Measurements from ENCODE around the gene FGFBP2. TPM values are rescaled to one million over a fixed set of nuclear protein-coding genes. Genes with fewer than 3 reads are reported as not detected.

FGFBP2 gene
- total and polyA plus RNA-seq, 8 donors = 0.37 to 6.0 (median 1.0) TPM; not detected in 1

- WGBS, 5 donors = 69 to 79% (median 71%) methylated on average over 5 of the region's 5 CpGs
- no peak for TF ChIP-seq POLR2AphosphoS5 (IDR thresholded peaks at IDR 0.05)
- TF ChIP-seq, protein P1, sequence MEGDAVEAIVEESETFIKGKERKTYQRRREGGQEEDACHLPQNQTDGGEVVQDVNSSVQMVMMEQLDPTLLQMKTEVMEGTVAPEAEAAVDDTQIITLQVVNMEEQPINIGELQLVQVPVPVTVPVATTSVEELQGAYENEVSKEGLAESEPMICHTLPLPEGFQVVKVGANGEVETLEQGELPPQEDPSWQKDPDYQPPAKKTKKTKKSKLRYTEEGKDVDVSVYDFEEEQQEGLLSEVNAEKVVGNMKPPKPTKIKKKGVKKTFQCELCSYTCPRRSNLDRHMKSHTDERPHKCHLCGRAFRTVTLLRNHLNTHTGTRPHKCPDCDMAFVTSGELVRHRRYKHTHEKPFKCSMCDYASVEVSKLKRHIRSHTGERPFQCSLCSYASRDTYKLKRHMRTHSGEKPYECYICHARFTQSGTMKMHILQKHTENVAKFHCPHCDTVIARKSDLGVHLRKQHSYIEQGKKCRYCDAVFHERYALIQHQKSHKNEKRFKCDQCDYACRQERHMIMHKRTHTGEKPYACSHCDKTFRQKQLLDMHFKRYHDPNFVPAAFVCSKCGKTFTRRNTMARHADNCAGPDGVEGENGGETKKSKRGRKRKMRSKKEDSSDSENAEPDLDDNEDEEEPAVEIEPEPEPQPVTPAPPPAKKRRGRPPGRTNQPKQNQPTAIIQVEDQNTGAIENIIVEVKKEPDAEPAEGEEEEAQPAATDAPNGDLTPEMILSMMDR (IDR thresholded peaks at IDR 0.05) = no peak
- TF ChIP-seq POLR2A (IDR thresholded peaks at IDR 0.05) = no peak
- TF ChIP-seq EP300 (IDR thresholded peaks at IDR 0.05) = no peak
- peaks cover 0 to 8% (median 4%) of the 10 kb centered on the region in 4 donors for H3K9me3 ChIP-seq
These were observed 2.4 kb upstream of the FGFBP2 start for GRCh38 chr4:15965325-15965724.

GRCh38 chr4:15964159-15964558 is 1.2 kb upstream of the FGFBP2 start:
- no peaks in the 10 kb centered on the region for H3K36me3 ChIP-seq
- H3K4me3 ChIP-seq = no peak overlapping the region
- 51 to 70% (median 56%) methylated on average over 5 of the region's 5 CpGs for WGBS, 5 donors
- no peak overlapping the region for H3K27ac ChIP-seq
- H3K27me3 ChIP-seq = no peaks in the 10 kb centered on the region
- no peak for TF ChIP-seq POLR2A (IDR thresholded peaks at IDR 0.05)
- no peak for TF ChIP-seq EP300 (IDR thresholded peaks at IDR 0.05)
- TF ChIP-seq, protein P1 (IDR thresholded peaks at IDR 0.05) = no peak
- TF ChIP-seq POLR2AphosphoS5 (IDR thresholded peaks at IDR 0.05) = no peak
- DNase-seq = no peak
- H3K9me3 ChIP-seq = peaks cover 0 to 8% (median 4%) of the 10 kb centered on the region in 4 donors
- peaks cover 0 to 14% (median 9%) of the 10 kb centered on the region in 4 donors for H3K4me1 ChIP-seq
- intact Hi-C loops (cut with DNase I; ENCODE audit: low total_unique reads) = no loop called here

More at GRCh38 chr4:15965325-15965724, 2.4 kb upstream of the FGFBP2 start:
- no peak overlapping the region for H3K4me3 ChIP-seq
- intact Hi-C loops (cut with DNase I; ENCODE audit: low total_unique reads) = no loop called here
- H3K4me1 ChIP-seq = peaks cover 0 to 14% (median 9%) of the 10 kb centered on the region in 4 donors
- no peak overlapping the region for H3K27ac ChIP-seq
- no peaks in the 10 kb centered on the region for H3K36me3 ChIP-seq
- H3K27me3 ChIP-seq = no peaks in the 10 kb centered on the region
- no peak for DNase-seq

DNA sequence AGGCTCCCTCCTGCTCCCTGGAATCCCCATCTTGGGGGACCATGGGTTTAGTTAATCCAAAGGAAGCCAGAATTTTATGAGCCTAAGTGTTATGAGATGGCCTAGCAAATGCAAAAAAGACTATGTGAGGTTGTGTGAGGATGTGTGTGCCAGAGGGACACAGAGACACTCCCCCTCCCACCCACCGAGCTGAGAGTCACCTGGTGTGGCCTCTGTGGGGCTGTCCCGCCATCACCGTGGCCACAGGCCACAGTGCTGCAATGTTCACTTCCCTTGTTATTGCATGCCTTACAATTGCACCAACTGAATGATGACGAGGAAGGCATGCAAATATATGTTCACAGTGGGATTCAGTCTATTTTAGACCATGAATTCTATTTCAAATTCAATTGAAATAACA is 601 bp upstream of the FGFBP2 start:
- peaks cover 0 to 14% (median 9%) of the 10 kb centered on the region in 4 donors for H3K4me1 ChIP-seq
- H3K27me3 ChIP-seq = no peaks in the 10 kb centered on the region
- no peak for TF ChIP-seq POLR2AphosphoS5 (IDR thresholded peaks at IDR 0.05)
- TF ChIP-seq, protein P1 (IDR thresholded peaks at IDR 0.05) = no peak
- no peak for TF ChIP-seq POLR2A (IDR thresholded peaks at IDR 0.05)
- TF ChIP-seq EP300 (IDR thresholded peaks at IDR 0.05) = no peak
- no peaks in the 10 kb centered on the region for H3K36me3 ChIP-seq
- H3K27ac ChIP-seq = no peak overlapping the region
- WGBS, 5 donors = 24 to 49% (median 38%) methylated on average over 4 of the region's 4 CpGs
- intact Hi-C loops (cut with DNase I; ENCODE audit: low total_unique reads) = no loop called here
- H3K9me3 ChIP-seq = peaks cover 0 to 8% (median 4%) of the 10 kb centered on the region in 4 donors
- no peak overlapping the region for H3K4me3 ChIP-seq
- peak in 1 of 2 donors; percentile 31 for DNase-seq

DNA sequence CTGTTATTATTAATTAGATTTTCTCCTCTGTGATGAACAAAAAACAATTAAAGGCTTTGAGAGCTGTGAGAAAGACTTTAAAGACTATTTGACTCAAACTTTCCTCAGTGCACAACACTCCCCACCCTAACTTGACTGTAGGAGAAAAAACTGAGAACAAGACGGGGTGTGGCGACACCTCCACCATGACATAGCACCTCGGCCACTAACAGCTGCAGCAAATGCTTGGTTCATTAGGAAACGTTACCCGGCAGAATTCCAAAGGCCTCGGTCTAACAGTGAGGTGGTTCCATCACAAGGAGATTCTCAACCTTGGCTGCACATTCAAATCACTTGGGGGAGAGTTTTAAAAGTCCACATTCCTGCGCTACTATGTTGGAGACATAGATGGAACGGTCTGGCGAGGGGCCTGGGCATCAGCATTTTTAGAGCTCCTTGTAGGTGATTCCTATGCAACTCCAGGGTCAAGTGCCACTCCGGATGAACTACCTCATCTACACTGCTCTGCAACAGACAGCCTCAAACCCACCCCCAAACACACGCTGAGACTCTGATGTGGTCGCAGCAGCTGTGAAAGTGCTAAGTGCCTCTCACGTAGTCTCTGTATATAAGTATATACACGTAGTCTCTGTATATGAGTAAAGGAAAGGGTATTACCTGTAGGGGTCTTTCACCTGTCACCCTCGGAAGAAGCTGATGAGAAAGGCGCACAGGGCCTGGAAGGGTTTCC is 1.0 kb downstream of the FGFBP2 start:
- H3K36me3 ChIP-seq = no peaks in the 10 kb centered on the region
- H3K9me3 ChIP-seq = peaks cover 0 to 8% (median 4%) of the 10 kb centered on the region in 4 donors
- WGBS, 5 donors = 72 to 81% (median 77%) methylated on average over 16 of the region's 16 CpGs
- no peak overlapping the region for H3K27ac ChIP-seq
- intact Hi-C loops (cut with DNase I; ENCODE audit: low total_unique reads) = no loop called here
- no peak overlapping the region for H3K4me3 ChIP-seq
- H3K27me3 ChIP-seq = no peaks in the 10 kb centered on the region
- peak in 1 of 2 donors; percentile 35 for DNase-seq
- TF ChIP-seq POLR2A (IDR thresholded peaks at IDR 0.05) = no peak
- TF ChIP-seq EP300 (IDR thresholded peaks at IDR 0.05) = no peak
- TF ChIP-seq, protein P1 (IDR thresholded peaks at IDR 0.05) = no peak
- no peak for TF ChIP-seq POLR2AphosphoS5 (IDR thresholded peaks at IDR 0.05)
- peaks cover 0 to 14% (median 9%) of the 10 kb centered on the region in 4 donors for H3K4me1 ChIP-seq

Measured in stomach (tissue), 9 donors.